HG03280 (cell line): ENCODE measurements around the gene NME3.

Source experiments
- ATAC-seq: cut with Tn5 transposase; IDR thresholded peaks from one replicate; pipeline ENCODE4 v1.9.1; 2021; ENCODE audit warnings: mild to moderate bottlenecking, moderate library complexity; ENCODE audit not compliant: unreplicated experiment

Gene NME3

GRCh38 chr16:1770328-1771187, 785 bp downstream of the NME3 start:
- ATAC-seq = no peak

- ATAC-seq = no peak
Measured at GRCh38 chr16:1769402-1770300, 1.7 kb downstream of the NME3 start.

GRCh38 chr16:1768767-1769401, 2.5 kb downstream of the NME3 start:
- no peak for ATAC-seq

GRCh38 chr16:1768061-1768766, 3.1 kb downstream of the NME3 start:
- ATAC-seq = no peak

- no peak for ATAC-seq
Measured at GRCh38 chr16:1767116-1767994, 4.0 kb downstream of the NME3 start.

- ATAC-seq = no peak
Measured at GRCh38 chr16:1766701-1767100, 4.6 kb downstream of the NME3 start.

GRCh38 chr16:1766231-1766630, 5.1 kb downstream of the NME3 start:
- ATAC-seq = no peak

GRCh38 chr16:1765826-1766225, 5.5 kb downstream of the NME3 start:
- no peak for ATAC-seq

GRCh38 chr16:1764971-1765370, 6.4 kb downstream of the NME3 start:
- ATAC-seq = no peak

- ATAC-seq = no peak
Measured at GRCh38 chr16:1763521-1764511, 7.5 kb downstream of the NME3 start.

GRCh38 chr16:1762879-1763520, 8.3 kb downstream of the NME3 start:
- ATAC-seq = no peak

- ATAC-seq = no peak
Measured at GRCh38 chr16:1762196-1762878, 9.0 kb downstream of the NME3 start.

- no peak for ATAC-seq
Measured at GRCh38 chr16:1761751-1762150, 9.6 kb downstream of the NME3 start.

- ATAC-seq = no peak
Measured at GRCh38 chr16:1760911-1761310, 10.4 kb downstream of the NME3 start.

- ATAC-seq = no peak
Measured at GRCh38 chr16:1759511-1759910, 11.8 kb downstream of the NME3 start.

- ATAC-seq = no peak
Measured at GRCh38 chr16:1758923-1759322, 12.4 kb downstream of the NME3 start.

- no peak for ATAC-seq
Measured at GRCh38 chr16:1757714-1758461, 13.5 kb downstream of the NME3 start.
